Ishikawa (cell line): ENCODE data around the gene B4GALT6.

Experiments
- CREB1 ChIP-seq: IDR thresholded peaks from 2 replicates; pipeline ENCODE4 v1.6.1; 2012; ENCODE audit warnings: low read depth
- EP300 ChIP-seq: IDR thresholded peaks from 2 replicates; pipeline ENCODE4 v1.6.1; 2012; ENCODE audit warnings: borderline replicate concordance
- FOXM1 ChIP-seq: IDR thresholded peaks from 2 replicates; pipeline ENCODE4 v1.6.1; 2012; ENCODE audit warnings: low read depth, borderline replicate concordance
- MAX ChIP-seq: IDR thresholded peaks from 2 replicates; pipeline ENCODE4 v1.6.1; 2012
- NFIC ChIP-seq: IDR thresholded peaks from 2 replicates; pipeline ENCODE4 v1.6.1; 2012
- REST ChIP-seq: IDR thresholded peaks from 2 replicates; pipeline ENCODE4 v1.6.1; 2012; ENCODE audit warnings: low read depth, mild to moderate bottlenecking
- TAF1 ChIP-seq: IDR thresholded peaks from 2 replicates; pipeline ENCODE4 v1.6.1; 2012; ENCODE audit warnings: low read depth, mild to moderate bottlenecking
- YY1 ChIP-seq: IDR thresholded peaks from 2 replicates; pipeline ENCODE4 v1.6.1; 2012; ENCODE audit warnings: low read depth

- TF ChIP-seq EP300 = no peak
- no peak for TF ChIP-seq YY1
- TF ChIP-seq MAX = no peak
- no peak for TF ChIP-seq TAF1
- no peak for TF ChIP-seq FOXM1
- TF ChIP-seq CREB1 = no peak
- no peak for TF ChIP-seq NFIC
- TF ChIP-seq REST = no peak
These were observed 458 bp downstream of the B4GALT6 start for GRCh38 chr18:31683968-31684278.
